DMS79 treated with DMSO at 0.1 percent for 48 hours (cell line): Measurements from ENCODE around the gene CXCL16.

Experiments
- DNase-seq: peaks from one replicate; lab custom pipeline; 2025; lab: John Stamatoyannopoulos, UW

The CXCL16 gene, protein sequence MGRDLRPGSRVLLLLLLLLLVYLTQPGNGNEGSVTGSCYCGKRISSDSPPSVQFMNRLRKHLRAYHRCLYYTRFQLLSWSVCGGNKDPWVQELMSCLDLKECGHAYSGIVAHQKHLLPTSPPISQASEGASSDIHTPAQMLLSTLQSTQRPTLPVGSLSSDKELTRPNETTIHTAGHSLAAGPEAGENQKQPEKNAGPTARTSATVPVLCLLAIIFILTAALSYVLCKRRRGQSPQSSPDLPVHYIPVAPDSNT

DNA sequence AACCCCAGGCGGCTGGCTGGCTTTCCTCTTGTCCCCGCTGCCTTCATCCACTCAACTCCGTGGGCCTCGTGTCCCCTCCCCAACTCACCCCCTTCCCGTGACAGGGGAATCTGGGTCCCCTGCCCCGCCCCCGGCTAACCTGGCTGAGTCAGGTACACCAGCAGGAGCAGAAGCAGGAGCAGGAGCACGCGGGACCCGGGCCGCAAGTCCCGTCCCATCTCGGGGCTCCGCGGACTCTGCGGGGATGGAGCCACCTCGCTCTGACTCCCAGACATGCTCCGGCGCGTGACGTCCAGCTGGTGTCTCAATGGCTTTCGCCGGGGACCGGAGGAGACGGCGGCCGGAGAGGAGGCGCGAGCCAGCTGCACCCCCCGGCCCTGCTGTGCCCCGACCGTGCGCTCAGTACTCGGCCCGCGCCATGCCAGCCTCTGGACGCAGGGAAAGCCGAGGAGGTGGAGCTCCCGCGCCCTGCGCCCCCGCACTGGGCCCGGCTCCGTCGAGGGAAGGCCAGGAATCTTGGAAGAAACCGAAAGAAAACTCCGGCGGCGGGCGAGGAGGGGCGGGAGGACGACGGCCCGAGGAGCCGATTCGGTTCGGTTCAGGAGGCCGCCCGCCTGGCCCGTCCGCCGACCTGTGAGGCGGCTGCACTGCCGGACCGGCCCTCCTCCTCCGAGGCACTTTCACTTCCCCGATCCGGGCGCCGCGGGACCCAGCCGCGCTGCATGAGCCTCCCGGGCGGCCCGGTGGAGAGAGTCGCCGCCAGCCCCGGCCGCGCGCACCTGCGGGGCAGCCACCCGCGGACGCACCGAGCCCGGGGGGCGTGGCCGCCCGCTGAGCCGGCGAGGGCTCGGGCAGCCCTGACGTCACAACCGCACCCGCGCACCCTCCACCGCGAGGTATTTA, at the start of gene CXCL16, which contains the start of gene ZMYND15:
Gene CXCL16 (minus strand): TSS at position 807 of the 903 bp plus-strand sequence. CDS start 589 bp downstream, at position 218.
Gene ZMYND15 (plus strand): TSS at position 712 of the 903 bp plus-strand sequence. CDS start 716 bp downstream, outside the sequence.
- DNase-seq: no peak

DNA sequence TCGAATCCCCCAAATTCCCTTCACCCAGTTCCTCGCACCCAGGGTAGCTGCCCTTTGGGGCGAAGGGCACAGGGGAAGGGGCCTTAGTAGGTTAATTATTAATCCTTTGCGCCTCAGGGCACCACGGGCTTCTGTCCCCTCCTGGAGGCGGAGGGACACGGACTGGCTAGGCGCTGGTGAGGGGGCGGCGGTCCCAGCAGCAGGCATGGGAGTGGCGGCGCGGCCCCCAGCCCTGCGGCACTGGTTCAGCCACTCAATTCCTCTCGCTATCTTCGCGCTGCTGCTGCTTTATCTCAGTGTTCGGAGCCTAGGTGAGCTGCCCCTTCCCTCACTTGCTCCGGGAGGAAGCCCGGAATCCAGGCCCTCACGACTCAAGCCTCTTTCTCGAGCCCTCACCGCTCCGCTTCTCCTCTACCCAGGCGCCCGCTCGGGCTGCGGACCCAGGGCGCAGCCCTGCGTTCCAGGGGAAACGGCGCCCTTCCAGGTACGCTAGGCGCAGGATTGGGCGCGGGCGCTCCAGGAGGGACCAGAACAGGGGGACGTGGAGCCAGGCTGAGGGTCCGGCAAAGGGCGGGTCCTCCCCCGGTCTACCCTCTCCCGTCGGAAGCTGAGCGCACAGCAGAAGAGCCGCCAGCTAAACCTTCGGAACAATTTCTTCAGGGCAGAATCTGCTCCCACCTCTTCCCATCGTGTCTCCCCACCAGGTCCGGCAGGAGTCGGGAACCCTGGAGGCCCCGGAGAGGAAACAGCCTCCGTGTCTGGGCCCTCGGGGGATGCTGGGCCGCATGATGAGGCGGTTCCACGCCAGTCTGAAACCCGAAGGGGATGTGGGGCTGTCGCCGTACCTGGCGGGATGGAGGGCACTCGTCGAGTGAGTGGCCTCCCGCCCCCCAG, 49.3 kb upstream of the CXCL16 start, which contains the start of gene GLTPD2:
Gene GLTPD2 (plus strand): TSS at position 158 of the 894 bp plus-strand sequence. CDS start 48 bp downstream, at position 206.
- peak; percentile 19 for DNase-seq

DNA sequence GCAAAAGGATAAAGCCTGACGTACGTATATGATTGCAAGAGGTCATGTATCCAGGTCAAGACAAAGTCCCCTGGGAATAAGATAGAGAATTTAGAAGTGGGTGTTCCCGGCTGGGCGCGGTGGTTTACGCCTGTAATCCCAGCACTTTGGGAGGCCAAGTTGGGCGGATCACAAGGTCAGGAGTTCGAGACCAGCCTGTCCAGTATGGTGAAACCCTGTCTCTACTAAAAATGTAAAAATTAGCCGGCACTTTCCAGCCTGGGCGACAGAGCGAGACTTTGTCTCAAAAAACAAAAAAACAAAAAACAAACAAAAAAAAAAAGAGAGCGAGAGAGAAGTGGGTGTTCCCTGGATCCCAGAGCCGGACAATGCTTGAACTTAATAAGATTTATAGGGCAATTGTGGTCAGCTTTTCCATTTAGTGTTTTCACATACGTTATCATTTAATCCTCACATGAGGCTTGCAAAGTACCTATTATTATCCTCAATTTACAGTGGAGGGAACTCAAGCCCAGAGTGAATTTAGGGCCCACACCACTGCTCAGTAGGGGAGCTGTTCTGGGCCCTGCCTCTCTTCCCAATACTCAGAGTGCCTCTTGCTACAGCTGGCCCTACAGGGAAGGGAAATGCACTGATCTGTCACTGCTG, 48.6 kb upstream of the CXCL16 start:
- no peak for DNase-seq

DNA sequence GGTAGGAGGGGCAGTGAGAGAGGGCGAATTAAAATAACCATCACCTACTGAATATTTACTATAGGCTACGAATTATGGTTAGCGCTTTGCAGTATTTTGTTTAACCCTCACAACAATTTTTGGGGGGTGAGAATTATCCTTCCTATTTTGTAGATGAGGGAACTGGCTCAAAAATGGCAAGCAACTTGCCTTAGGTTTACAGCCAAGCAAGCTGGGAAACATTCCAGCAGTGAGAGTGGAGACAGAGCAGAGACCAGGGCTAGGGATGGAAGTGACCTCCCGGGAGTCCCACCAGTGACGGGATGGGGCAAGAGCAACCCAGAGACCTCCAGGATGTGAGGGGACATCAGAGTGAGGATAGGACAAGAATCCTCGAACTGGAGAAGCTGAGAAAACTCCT, 46.8 kb upstream of the CXCL16 start:
- DNase-seq: no peak

DNA sequence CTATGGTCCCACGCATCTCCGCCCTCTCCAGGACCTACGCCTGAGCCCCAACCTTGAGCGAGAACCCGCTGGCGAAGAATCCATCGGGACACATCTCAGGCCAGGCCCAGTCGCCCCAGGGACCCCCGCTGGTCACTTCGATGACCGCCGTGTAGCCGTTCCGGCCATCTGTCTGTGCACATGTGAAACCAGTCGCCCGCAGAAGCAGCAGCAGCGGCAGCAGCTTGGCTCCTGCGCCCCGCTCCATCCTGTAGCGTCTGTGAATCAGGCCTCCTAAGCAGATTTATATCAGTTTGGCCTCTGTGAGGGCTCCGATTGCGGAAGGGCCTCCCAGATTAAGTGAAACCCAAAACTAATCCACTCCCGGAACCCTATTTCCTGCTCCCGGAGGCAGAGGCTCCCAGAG, 46.4 kb upstream of the CXCL16 start, which contains the start of gene VMO1:
Gene VMO1 (minus strand): TSS at position 259 of the 406 bp plus-strand sequence. CDS start 12 bp downstream, at position 247.
- no peak for DNase-seq

DNA sequence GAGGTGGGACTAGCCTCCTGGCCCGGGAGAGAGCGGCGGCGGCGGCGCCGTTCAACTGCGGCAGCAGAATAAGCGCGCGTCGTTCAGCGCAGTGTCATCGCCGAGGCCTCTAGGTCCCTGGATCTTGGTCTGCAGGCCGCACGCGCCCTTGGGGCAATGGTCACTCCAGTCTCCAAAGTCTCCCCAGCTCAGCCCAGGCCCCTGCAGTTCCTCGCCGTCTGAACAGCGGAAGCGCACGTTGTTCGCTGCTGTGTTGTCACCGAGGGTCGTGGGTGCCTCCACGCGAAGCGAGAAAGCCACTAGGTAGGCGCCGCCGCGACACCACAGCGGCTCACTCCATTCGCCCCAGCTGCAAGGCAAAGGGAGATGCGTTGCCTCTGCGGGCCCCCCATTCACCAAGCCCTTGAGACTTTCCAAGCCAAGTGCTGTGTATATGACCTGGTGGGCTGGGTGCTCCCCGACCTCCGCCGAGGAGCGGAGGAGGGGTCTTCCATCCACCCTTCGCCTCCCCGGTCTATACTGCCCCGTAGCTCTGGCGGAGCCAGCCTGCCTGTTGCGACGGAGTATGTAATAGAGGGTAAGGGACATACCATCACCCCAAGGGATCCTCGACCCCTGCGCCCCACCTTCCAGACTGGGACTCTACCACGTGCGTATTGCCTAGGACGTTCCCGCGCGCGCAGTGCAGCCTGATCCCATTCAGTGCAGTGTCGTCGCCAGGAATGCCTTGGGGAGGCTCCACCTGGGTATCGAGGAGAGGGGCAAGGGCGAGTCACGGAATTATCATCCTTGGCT, 45.8 kb upstream of the CXCL16 start:
- no peak for DNase-seq

DNA sequence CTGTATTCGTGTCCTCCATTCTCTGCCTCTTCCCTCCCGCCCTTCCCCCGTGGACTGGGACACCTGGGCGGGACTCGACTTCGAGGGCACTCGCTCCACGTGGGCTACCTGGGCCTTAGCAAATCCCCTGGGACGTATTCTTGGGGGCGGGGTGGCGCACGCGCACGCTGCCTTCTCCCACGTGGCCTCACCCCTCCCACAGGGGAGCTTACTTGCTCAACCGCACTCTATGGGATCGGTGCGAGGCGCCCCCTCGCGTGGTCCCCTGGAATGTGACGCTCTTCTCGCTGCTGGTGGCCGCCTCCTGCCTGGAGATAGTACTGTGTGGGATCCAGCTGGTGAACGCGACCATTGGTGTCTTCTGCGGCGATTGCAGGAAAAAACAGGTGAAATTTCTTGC, 42.9 kb upstream of the CXCL16 start:
- DNase-seq: no peak

DNA sequence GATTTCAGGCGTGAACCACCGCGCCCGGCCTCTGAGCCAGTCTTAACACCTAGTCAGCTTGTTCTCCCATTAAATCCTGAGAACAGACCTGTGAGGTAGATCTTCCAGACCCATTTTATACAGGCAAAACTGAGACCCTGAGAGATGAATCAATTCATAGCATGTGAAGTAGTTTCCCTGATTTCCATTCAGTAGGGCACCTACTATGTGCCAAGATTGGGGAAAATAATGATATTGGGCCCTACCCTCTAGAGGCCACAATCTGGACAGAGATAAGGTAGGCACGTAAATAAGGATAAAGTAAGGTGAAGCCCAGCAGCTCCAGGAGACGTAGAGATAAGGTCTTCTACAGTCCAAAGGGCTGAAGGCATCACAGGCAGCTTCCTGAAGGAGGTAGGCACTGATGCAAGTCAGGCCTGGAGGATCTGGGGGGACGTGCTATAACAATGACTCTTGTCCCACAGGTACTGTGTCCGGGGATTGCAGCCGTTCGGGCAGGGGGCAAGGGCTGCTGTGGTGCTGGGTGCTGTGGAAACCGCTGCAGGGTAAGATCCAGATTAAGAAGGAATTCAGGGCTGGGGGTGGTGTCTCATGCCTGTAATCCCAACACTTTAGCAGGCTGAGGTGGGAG, 40.7 kb upstream of the CXCL16 start:
- no peak for DNase-seq

DNA sequence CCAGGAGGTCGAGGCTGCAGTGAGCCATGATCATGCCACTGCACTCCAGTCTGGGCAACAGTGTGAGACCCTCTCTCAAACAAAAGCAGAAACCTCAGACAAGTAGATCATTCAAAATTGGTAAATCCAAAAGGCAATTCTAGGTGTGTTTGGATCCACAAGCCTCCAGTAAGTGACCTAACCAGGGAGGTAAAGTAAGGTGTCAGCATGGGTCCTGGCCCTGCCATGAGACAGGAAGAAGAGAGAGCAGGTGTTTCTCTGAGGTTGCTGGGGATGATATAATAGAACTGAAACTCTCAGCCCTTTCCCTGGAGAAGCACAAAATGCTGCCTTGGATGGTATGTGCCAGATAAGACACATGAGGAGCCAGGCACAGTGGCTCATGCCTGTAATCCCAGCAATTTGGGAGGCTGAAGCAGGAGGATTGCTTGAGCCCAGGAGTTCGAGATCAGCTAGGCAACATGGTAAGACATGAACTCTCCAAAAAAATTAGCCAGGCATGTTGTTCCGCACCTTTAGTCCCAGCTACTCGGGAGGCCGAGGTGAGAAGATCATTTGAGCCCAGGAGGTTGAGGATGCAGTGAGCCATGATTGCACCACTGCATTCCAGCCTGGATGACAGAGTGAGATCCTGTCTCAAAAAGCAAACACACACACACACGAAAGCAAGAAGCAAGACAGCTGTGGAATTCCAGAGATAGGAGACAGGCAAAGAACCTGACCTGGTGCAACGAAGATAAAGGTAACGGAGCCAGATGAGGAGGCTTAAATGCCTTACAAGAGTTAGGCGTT, 38.4 kb upstream of the CXCL16 start:
- DNase-seq: no peak

DNA sequence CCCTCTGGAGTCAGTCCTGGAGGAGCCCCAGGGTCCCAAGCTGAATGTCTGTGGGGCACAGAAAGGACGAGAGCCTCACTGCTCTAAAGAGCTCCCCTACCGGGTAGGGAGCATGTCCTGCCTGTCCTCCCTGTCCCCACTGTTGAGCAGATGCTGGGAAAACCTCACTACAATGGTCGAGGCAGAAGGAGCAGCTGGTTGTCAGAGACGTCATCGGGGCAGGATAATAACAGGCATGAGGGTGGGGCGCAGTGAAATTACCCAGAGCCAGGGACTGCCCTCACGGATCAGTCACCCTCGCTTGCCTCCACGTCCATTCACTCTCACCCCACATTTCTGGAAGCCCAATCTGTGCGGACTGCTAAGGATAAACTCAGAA, 32.5 kb upstream of the CXCL16 start:
- no peak for DNase-seq

DNA sequence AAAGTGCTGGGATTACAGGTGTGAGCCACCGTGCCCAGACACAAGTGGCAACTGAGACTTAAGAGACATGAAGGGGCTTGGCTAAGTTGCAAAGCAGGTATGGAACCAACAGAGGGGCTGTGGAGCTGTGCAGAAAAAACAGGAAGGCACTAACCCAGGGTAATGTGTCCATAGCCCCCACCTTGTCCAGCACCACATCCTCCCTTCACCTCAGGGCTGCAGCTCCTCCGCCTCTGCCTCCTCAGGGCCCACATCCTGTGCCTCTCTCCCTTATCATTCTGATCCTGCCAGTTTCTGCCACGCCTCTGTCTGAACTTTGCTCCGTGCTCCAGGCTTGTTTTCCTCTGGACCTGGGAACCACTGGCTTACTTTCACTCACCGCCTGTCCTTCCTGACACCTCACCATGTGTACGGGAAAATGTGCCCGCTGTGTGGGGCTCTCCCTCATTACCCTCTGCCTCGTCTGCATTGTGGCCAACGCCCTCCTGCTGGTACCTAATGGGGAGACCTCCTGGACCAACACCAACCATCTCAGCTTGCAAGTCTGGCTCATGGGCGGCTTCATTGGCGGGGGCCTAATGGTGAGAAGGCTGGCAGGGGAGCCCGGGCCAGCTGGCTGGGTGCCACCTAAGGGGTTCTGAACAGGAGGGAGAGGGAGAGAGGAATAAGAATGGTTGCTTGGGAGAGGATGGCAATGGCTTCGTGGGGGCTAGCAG, 31.9 kb upstream of the CXCL16 start, which contains the start of gene TM4SF5:
Gene TM4SF5 (plus strand): TSS at position 368 of the 716 bp plus-strand sequence. CDS start 37 bp downstream, at position 405.
- peak; percentile 26 for DNase-seq

DNA sequence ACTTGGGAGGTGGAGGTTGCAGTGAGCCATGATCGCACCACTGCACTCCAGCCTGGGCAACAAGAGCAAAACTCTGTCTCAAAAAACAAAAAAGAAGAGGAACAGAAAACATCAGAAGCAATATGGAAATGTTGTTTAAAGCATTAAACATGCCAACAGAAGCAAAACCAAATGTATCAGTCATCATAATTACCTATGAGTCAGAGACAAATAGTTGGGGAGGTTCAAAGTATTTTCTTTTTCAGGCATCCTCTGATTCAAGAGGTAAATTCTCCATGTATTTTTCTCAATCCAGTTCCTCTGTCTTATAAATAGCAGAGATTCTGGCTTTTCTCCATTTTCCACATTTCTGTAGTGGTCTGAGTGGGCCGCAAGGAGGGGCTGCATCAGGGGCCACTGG, 29.9 kb upstream of the CXCL16 start:
- no peak for DNase-seq

DNA sequence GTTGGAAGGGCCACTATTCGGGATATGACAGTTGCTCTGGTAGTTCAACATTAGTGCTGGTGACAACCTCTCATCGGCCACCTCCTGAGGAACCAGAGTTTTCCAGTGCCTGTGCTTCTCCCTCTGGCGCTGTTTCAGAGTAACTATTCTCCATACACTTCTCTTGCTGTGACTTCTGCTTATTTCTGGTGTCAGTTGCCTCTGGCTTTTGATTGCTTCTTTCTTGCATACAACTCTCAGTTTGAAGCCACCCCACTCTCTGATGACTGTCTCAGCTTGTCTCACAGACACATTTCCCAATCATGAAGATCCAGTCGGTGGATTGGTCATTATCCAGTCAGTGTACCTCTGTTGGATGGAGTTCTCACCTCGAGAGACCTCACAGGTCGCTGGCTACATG, 28.6 kb upstream of the CXCL16 start:
- no peak for DNase-seq

DNA sequence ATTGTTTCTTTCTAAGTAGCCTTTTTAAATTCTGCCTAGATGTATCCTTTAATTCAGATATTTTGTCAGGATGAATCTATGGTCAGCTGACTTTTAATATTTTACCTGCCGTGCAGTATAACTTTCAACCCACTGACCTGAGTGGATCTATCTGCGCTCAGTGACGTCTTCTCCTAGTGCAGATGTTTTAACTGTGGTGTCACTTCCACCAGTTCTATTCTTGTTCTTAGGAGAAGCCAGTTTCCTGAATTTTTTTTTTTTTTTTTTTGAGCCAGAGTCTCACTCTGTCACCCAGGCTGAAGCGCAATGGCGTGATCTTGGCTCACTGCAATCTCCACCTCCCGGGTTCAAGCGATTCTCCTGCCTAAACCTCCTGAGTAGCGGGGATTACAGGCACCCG, 27.0 kb upstream of the CXCL16 start:
- DNase-seq: no peak

DNA sequence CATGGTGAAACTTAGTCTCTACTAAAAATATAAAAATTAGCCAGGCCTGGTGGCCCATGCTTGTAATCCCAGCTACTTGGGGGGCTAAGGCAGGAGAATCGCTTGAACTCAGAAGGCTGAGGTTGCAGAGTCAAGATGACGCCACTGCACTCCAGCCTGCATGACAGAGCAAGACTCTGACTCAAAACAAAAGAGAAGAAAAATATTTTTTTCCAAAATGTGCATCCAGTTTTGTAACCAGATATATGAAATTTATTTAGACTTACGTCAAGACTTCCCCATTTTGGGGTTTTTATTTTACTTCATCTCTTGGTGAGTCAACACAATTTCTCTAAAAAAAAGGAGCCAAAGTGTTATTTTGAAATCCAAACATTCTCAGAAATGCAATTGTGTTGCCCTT, 26.5 kb upstream of the CXCL16 start:
- no peak for DNase-seq

DNA sequence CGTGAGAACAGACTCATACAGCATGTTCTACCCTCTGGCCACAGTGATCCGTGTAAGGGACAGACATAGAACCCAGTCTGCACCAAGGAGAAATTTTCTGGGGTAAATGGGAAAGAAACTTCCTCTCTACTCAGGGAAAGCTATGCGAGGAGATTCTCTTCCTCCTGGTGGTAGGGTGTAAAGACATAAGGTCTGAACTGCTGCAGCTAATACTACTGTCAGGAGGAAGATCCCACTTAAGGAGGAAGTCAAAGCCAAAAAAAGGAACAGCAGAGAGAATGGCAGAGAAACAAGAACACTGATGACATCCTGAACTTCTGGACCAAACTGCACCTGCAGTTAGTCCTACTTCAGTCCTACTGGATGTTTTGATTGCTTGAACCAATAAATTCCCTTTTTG, 24.9 kb upstream of the CXCL16 start:
- no peak for DNase-seq

DNA sequence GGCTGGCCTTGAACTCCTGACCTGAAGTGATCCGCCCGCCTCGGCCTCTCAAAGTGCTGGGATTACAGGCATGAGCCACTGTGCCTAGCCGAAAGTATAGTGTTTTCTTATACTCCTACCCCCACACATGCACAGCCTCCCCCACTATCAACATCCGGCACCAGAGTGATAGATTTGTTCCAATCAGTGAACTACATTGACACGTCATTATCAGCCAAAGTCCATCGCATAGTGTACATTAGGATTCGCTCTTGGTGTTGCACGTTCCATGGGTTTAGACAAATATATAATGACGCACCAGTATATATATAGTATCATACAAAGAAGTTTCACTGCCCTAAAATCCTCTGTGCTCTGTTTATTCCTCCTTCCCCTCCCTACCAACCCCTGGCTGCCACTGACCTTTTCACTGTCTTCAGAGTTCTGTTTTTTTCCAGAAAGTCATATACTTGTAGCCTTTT, 20.1 kb upstream of the CXCL16 start:
- no peak for DNase-seq

DNA sequence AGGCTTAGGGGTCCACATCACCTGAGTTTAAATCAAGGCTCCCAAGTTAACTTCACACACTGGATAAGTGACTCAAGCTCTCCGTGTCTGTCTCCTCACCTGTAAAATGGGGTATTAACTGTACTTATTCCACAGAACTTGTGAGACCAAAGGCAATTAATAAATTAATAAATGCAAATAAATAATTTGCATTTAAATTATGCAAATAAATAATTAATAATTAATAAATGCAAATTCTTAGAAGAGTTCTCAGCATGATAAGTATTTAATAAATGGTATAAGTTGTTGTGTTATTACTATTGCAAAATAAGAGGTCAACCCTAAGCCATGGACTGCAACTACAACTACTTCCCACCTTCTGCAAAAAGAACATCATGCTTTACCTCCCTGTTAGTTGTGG, 13.7 kb upstream of the CXCL16 start:
- no peak for DNase-seq
